Chondrocyte (in vitro differentiated cells): Measurements from ENCODE around the gene PTPRG. TPM values are rescaled to one million over a fixed set of nuclear protein-coding genes. Genes with fewer than 3 reads are reported as not detected.
A peak's percentile ranks its signal among the peaks of the same experiment; 100 is the strongest.

Source experiments
- DNase-seq: peaks from one replicate; pipeline ENCODE4 v3.0.0; 2021; ENCODE audit warnings: mixed read lengths, low spot score
- H3K27ac Mint-ChIP-seq: one replicate; pipeline ENCODE4 v1.8.0; 2021; ENCODE audit warnings: mild to moderate bottlenecking, moderate library complexity, mixed read lengths; ENCODE audit not compliant: unreplicated experiment
- H3K27me3 Mint-ChIP-seq: 2 replicates; pipeline ENCODE4 v1.8.0; 2021; ENCODE audit warnings: low read depth, mixed read lengths
- H3K36me3 Mint-ChIP-seq: 2 replicates; pipeline ENCODE4 v1.8.0; 2021; ENCODE audit warnings: low read depth, mixed read lengths
- H3K4me1 Mint-ChIP-seq: 2 replicates; pipeline ENCODE4 v1.8.0; 2021; ENCODE audit warnings: low read depth, mild to moderate bottlenecking, mixed read lengths
- H3K4me3 Mint-ChIP-seq: one replicate; pipeline ENCODE4 v1.8.0; 2021; ENCODE audit warnings: mild to moderate bottlenecking, moderate library complexity, mixed read lengths; ENCODE audit not compliant: unreplicated experiment
- H3K9me3 Mint-ChIP-seq: 2 replicates; pipeline ENCODE4 v1.8.0; 2021; ENCODE audit warnings: low read depth, mixed read lengths
- total RNA-seq: library from RNA; stranded (reverse); gene quantifications from 3 replicates; pipeline ENCODE4 v1.2.1, GENCODE V29; 2021
- TF ChIP-seq, protein P1 (sequence below): fragments of 200-600 bp; sonication (generic); IDR thresholded peaks from 2 replicates; pipeline ENCODE4 v1.5.0; 2021; ENCODE audit warnings: antibody characterized with exemption, mild to moderate bottlenecking, moderate library complexity

PTPRG gene
- total RNA-seq, 1 donor from 2014 or later, result 45.5 TPM

DNA sequence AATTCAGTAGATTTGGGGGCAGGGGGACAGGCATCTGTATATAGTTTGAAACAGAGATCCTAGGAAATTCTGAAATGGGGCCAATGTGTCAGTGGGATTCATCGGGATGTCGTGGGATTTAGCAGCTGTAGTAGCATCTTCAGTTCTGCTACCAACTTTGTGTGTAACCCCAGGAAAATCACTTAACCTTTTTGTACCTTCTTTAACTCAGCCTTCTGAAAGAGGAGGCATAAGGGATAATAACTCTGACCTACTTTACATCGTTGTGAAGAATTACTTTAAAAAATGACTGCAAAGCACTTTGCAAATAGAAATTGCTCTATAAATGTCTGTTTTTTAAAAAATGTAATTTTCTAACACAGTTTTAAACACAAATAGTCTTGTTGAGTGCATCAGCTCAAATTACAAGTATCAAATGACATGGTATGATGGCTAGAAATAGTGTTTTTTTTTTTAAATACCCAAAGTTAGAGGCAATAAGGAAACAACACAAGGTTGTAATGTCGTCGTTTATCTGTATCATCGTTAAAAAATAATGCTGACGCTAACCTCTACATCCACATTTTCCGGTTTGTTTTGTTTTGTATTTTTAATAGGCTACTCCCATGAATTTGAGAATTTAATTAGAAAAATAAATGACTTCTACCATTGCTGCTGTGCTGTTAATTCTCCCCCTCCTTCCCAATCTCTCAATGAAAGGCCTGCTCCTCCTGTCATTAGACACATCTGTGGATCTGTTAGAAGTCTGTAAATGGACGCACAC lies 338.5 kb downstream of the PTPRG start:
- no peak for DNase-seq
- Mint-ChIP-seq H3K27me3 (peaks cover 2% of the 10 kb centered on the region), H3K4me3 (no peak overlapping the region), H3K4me1 (peaks cover 28% of the 10 kb centered on the region), H3K27ac (no peak overlapping the region), H3K9me3 (no peaks in the 10 kb centered on the region), H3K36me3 (no peaks in the 10 kb centered on the region)
- TF ChIP-seq, protein P1, sequence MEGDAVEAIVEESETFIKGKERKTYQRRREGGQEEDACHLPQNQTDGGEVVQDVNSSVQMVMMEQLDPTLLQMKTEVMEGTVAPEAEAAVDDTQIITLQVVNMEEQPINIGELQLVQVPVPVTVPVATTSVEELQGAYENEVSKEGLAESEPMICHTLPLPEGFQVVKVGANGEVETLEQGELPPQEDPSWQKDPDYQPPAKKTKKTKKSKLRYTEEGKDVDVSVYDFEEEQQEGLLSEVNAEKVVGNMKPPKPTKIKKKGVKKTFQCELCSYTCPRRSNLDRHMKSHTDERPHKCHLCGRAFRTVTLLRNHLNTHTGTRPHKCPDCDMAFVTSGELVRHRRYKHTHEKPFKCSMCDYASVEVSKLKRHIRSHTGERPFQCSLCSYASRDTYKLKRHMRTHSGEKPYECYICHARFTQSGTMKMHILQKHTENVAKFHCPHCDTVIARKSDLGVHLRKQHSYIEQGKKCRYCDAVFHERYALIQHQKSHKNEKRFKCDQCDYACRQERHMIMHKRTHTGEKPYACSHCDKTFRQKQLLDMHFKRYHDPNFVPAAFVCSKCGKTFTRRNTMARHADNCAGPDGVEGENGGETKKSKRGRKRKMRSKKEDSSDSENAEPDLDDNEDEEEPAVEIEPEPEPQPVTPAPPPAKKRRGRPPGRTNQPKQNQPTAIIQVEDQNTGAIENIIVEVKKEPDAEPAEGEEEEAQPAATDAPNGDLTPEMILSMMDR, result no peak

DNA sequence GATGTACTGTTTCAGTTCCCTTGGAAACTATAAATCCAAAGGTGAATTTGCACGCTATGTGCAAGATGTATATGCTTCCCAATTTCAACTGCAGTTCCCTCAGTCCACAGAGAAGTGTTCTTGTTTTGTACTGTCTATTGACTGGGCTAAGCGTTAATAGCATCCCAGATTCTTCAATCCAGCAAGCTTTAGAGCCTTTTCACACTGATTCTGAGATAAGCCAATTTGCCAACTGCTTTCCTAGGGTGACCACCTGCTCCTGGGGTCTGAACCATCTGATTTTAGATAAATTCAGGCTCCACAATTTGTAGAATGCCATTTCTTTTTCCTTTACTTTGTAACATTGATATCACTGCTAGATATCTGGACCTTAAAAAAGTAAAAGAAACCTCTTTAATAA lies 340.1 kb downstream of the PTPRG start:
- no peak overlapping the region for H3K4me3 Mint-ChIP-seq
- TF ChIP-seq, protein P1, result no peak
- no peaks in the 10 kb centered on the region for H3K9me3 Mint-ChIP-seq
- H3K27me3 Mint-ChIP-seq, result peaks cover 2% of the 10 kb centered on the region
- peaks cover 25% of the 10 kb centered on the region for H3K4me1 Mint-ChIP-seq
- no peak for DNase-seq
- H3K27ac Mint-ChIP-seq, result no peak overlapping the region
- H3K36me3 Mint-ChIP-seq, result no peaks in the 10 kb centered on the region

DNA sequence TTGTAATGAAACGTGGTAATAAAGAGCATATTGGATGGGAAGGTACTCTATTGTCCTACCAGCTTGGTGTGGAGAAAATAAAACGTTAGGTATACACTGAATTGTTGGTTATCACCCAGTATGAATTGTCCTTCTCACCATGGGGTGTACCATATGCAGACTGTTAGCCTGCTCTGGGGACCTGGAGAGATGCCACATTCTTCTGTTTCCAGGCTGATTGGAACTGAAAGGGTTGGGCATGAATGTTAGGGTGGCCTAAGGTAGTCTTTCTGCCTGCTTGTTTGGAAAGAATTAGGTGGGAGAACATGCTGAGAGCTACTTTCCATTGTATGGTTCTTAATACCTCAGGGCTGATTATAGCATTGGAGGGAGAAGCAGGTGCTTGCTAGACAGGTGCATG lies 340.6 kb downstream of the PTPRG start:
- H3K27ac Mint-ChIP-seq, result no peak overlapping the region
- TF ChIP-seq, protein P1, result no peak
- no peaks in the 10 kb centered on the region for H3K9me3 Mint-ChIP-seq
- H3K36me3 Mint-ChIP-seq, result no peaks in the 10 kb centered on the region
- H3K27me3 Mint-ChIP-seq, result peaks cover 2% of the 10 kb centered on the region
- H3K4me1 Mint-ChIP-seq, result peaks cover 25% of the 10 kb centered on the region
- DNase-seq, result no peak
- no peak overlapping the region for H3K4me3 Mint-ChIP-seq

DNA sequence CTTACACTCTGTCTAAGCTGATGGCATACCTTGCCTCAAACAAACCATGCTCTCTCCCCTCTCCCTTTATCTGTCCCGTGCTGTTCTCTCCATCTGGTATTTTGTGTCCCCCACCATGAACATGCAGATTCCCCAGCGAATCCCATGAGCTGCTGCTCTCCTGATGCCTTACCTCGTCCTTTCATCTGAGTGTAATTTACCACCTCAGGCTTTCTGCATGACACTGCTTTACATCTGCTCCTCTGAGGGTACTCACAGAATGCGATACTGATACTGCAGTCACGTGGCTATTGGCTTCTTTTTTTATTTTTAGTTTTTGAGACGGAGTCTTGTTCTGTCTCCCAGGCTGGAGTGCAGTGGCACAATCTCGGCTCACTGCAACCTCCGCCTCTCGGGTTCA lies 341.7 kb downstream of the PTPRG start:
- no peak for DNase-seq
- Mint-ChIP-seq H3K4me1 (peaks cover 25% of the 10 kb centered on the region), H3K4me3 (no peak overlapping the region), H3K27ac (no peak overlapping the region), H3K27me3 (peaks cover 2% of the 10 kb centered on the region), H3K36me3 (no peaks in the 10 kb centered on the region), H3K9me3 (no peaks in the 10 kb centered on the region)
- TF ChIP-seq, protein P1, result no peak

DNA sequence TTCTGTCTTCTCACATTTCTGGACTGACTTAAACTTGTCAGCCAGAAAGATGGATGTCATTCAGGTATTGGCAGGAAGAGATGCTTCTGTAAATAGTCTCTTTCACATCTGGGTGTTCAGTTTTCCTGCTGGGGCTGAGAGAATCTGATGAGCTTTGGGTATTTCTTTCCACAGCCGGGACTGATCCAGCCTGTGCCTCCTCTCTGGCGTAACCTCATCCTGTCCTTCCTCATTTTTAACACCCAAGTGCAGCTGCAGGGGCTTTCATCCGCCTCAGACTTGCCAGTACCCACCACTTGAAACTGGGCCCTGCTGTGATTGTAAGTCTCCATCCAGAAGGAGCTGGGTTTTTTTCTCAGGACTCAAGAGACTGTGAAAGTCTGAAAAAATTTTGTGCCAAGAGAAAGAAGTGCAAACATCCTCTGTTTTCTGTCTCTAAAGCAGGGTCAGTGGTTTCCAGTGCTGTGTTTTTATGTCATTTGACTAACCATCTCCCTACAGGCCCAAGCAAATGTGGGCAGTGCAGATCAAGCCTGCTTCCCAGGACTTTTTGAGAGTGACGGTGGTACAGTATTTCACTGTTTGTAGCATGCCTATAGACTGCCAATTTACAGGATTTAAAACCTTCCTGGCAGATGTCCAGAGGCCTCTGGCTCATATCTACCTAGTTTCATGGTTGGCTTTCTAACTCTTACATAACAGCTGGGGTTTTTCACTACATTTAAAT lies 342.7 kb downstream of the PTPRG start:
- peak overlapping the region; percentile 51 for H3K4me3 Mint-ChIP-seq
- no peaks in the 10 kb centered on the region for H3K27me3 Mint-ChIP-seq
- no peak for DNase-seq
- H3K4me1 Mint-ChIP-seq, result peaks cover 25% of the 10 kb centered on the region
- TF ChIP-seq, protein P1, result no peak
- H3K27ac Mint-ChIP-seq, result peak overlapping the region; percentile 94
- H3K36me3 Mint-ChIP-seq, result no peaks in the 10 kb centered on the region
- H3K9me3 Mint-ChIP-seq, result no peaks in the 10 kb centered on the region
